ENCODE data around the gene TSPEAR. TPM values are rescaled to one million over a fixed set of nuclear protein-coding genes. Genes with fewer than 3 reads are reported as not detected.
"Not testable (repeated sequence)": the region's sequence is repeated elsewhere in the genome, so short reads cannot be mapped to it uniquely, and the experiment has no call there.

Gene TSPEAR
- total RNA-seq, 4 donors from 2014 or later = not detected

- Histone ChIP-seq H3K27ac (no peak overlapping the region), H3K4me3 (no peak overlapping the region), H3K27me3 (peaks cover 10 to 16% (median 11%) of the 10 kb centered on the region in 3 donors), H3K4me1 (no peaks in the 10 kb centered on the region), H3K36me3 (no peaks in the 10 kb centered on the region), H3K9me3 (no peaks in the 10 kb centered on the region)
- intact Hi-C loops (cut with DNase I; ENCODE audit: low total_unique reads) (no loop called here), in situ Hi-C loops (cut with MboI; ENCODE audit: low sequenced_read_pairs in 4 of 4) (no loop called here)
- no peak for ATAC-seq
- TF ChIP-seq CTCF (IDR thresholded peaks at IDR 0.05 in 4 of 5, conservative IDR thresholded peaks at IDR 0.05 in 1 of 5) (no peak), POLR2A (IDR thresholded peaks at IDR 0.05) (no peak)
- no peak for DNase-seq
Observed at GRCh38 chr21:44649521-44650100, 61.8 kb downstream of the TSPEAR start.

- Histone ChIP-seq H3K36me3 (no peaks in the 10 kb centered on the region), H3K27ac (no peak overlapping the region), H3K27me3 (peaks cover 10 to 16% (median 11%) of the 10 kb centered on the region in 3 donors), H3K4me1 (no peaks in the 10 kb centered on the region), H3K9me3 (no peaks in the 10 kb centered on the region), H3K4me3 (no peak overlapping the region)
- no peak for DNase-seq
- TF ChIP-seq CTCF (IDR thresholded peaks at IDR 0.05 in 4 of 5, conservative IDR thresholded peaks at IDR 0.05 in 1 of 5) (no peak), POLR2A (IDR thresholded peaks at IDR 0.05) (no peak)
- intact Hi-C loops (cut with DNase I; ENCODE audit: low total_unique reads) (no loop called here), in situ Hi-C loops (cut with MboI; ENCODE audit: low sequenced_read_pairs in 4 of 4) (no loop called here)
- ATAC-seq = no peak
Observed at GRCh38 chr21:44648557-44649311, 62.6 kb downstream of the TSPEAR start.

GRCh38 chr21:44647222-44647552 lies 64.2 kb downstream of the TSPEAR start:
- no peak overlapping the region for H3K4me3 ChIP-seq
- DNase-seq (no peak), ATAC-seq (no peak)
- peaks cover 10 to 16% (median 11%) of the 10 kb centered on the region in 3 donors for H3K27me3 ChIP-seq
- no peaks in the 10 kb centered on the region for H3K36me3 ChIP-seq
- intact Hi-C loops (cut with DNase I; ENCODE audit: low total_unique reads) (no loop called here), in situ Hi-C loops (cut with MboI; ENCODE audit: low sequenced_read_pairs in 4 of 4) (no loop called here)
- TF ChIP-seq POLR2A (IDR thresholded peaks at IDR 0.05) (no peak), CTCF (IDR thresholded peaks at IDR 0.05 in 4 of 5, conservative IDR thresholded peaks at IDR 0.05 in 1 of 5) (no peak)
- H3K9me3 ChIP-seq = no peaks in the 10 kb centered on the region
- no peaks in the 10 kb centered on the region for H3K4me1 ChIP-seq
- no peak overlapping the region for H3K27ac ChIP-seq

GRCh38 chr21:44646366-44647221 lies 64.8 kb downstream of the TSPEAR start, which contains the start of gene KRTAP10-11:
Gene KRTAP10-11, plus strand, starts transcription at chr21:44646414. Its CDS starts 45 bp downstream, at chr21:44646459.
- H3K27ac ChIP-seq; DNase-seq; ATAC-seq; H3K9me3 ChIP-seq; H3K36me3 ChIP-seq; H3K4me3 ChIP-seq; in situ Hi-C loops (cut with MboI; ENCODE audit: low sequenced_read_pairs in 4 of 4); intact Hi-C loops (cut with DNase I; ENCODE audit: low total_unique reads); H3K4me1 ChIP-seq: not testable (repeated sequence)
- peaks cover 10 to 16% (median 11%) of the 10 kb centered on the region in 3 donors for H3K27me3 ChIP-seq

- ATAC-seq (no peak), DNase-seq (no peak)
- no peaks in the 10 kb centered on the region for H3K4me1 ChIP-seq
- no peak overlapping the region for H3K27ac ChIP-seq
- no peak overlapping the region for H3K4me3 ChIP-seq
- intact Hi-C loops (cut with DNase I; ENCODE audit: low total_unique reads) (no loop called here), in situ Hi-C loops (cut with MboI; ENCODE audit: low sequenced_read_pairs in 4 of 4) (no loop called here)
- no peaks in the 10 kb centered on the region for H3K36me3 ChIP-seq
- peaks cover 12 to 20% (median 16%) of the 10 kb centered on the region in 3 donors for H3K27me3 ChIP-seq
- no peaks in the 10 kb centered on the region for H3K9me3 ChIP-seq
- TF ChIP-seq POLR2A (IDR thresholded peaks at IDR 0.05) = no peak
Observed at GRCh38 chr21:44644878-44645277, 66.5 kb downstream of the TSPEAR start.

All from gastrocnemius medialis (tissue), 4 donors.